GM19438 (cell line): ENCODE measurements around the gene EXOC6B.

Experiments used
- ATAC-seq: cut with Tn5 transposase; IDR thresholded peaks from one replicate; pipeline ENCODE4 v1.9.1; 2021; ENCODE audit warnings: low read depth; ENCODE audit not compliant: unreplicated experiment

The EXOC6B gene

DNA sequence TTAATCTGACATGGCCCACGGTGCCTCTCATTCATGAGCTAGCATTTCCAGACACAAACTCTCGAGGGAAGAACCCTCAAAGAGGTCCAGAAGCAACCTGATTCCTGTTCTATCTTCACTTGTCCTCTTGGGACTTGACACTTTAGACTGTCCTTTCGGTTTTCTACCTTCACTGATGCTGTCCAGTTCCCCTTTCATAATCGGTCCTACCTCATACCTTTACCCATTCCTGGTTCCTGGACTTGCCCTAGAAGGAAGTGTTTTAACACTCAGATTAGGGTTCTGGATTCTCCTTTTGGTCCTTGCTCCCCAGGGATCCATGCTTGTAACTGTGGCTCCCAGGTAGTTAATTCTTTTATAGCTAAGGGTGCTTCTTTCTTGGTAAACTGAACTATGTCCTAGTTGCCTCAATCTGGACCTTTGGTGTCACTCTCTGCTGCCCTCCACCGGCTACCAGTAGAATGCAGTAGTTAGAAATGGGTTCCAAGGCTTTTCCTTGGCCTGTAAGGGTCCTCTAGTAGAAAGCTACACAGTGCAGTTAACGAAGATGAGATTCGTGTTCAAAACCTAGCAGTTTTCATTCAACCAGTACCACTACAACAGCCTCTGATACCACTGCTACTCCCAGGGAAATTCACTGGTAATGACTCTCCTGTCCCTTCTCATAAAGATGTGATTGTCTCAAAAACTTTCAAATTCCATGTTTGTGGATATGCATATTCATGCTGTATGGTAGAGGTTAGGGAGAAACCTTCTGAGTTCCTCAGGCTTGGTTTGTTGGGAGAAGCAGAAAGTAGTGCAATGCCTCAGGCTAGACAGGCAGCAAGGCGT lies 500.0 kb downstream of the EXOC6B start:
- ATAC-seq: peak; percentile 86

GRCh38 chr2:72316774-72317173 lies 509.1 kb downstream of the EXOC6B start:
- ATAC-seq: no peak

- ATAC-seq: no peak
Measured at GRCh38 chr2:72300147-72300684, 525.6 kb downstream of the EXOC6B start.

DNA sequence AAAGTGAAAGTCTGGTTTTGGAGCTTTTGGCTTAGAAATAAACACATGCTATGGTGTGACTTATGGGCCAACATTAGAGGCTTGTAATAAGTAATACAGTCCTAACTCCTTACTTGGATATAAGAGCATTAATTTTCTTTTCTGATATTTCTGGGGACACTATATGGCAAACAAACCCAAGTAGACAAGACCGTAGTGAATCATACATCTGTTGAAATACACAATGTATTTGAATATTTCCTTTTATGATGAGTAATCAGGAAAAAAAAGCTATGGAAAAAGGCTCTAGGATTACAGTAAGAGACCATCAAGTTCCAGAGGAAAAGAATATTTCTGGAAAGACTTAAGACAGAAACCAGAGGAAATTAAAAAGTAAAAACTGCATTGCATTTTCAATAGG lies 532.2 kb downstream of the EXOC6B start:
- ATAC-seq: no peak

GRCh38 chr2:72292433-72292832 lies 533.4 kb downstream of the EXOC6B start:
- ATAC-seq: no peak

DNA sequence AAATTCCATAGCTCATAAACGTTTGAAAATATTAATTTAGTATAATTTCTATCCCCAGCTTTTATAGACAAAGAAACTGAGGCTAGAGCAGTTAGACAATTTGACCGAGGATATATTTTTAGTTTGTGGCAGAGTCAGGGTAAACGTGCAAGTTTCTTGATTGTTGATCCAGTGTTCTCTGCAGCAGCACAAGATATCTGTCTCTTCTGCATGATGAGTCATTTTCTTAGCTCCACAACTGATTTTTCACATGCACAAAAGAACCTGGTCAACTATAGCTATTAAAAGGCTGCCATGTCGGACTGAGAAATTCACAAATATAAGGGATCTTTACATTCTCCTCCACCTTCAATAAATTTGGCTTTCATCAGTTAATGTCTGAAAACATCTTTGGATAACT lies 534.8 kb downstream of the EXOC6B start:
- ATAC-seq: no peak

- no peak for ATAC-seq
Measured at GRCh38 chr2:72289736-72290135, 536.1 kb downstream of the EXOC6B start.

DNA sequence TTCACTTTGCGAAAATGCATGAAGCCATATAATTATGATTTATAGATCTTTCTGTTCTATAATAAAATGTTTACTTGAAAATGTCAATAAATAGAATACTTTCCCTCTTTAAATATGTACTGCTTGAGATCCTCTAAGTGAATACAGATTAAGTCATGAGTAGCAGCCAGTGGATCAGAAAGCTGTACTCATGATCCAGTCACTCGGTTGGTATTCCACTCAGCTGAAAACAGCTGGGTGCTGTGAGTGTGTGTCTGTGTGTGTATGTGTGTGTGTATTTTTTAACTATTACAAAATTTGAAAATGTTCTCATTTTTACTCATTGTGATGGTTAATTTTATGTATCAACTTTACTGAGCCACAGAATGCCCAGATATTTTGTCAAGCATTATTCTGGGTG lies 536.5 kb downstream of the EXOC6B start:
- ATAC-seq: no peak

GRCh38 chr2:72278046-72278445 lies 547.8 kb downstream of the EXOC6B start:
- no peak for ATAC-seq

GRCh38 chr2:72276876-72277275 lies 549.0 kb downstream of the EXOC6B start:
- no peak for ATAC-seq

- ATAC-seq: no peak
Measured at GRCh38 chr2:72276356-72276755, 549.5 kb downstream of the EXOC6B start.

DNA sequence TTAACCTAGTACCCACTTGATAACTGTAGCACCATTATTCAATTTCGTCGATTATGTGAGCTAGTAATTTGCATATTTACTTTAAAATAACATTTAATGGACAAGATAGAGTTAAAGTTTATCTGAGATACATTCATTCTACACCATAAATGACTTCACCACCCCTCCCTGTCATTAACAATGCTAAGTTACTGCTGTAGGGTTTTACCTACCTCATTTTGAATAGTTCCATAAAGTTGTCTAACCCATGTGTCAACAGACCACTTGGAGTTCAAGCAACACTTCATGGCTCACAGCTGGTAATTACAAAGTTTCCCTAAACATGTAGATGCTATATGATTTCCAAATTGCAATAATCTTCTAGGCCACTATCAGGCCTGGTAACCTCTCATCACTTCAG lies 550.7 kb downstream of the EXOC6B start:
- ATAC-seq: no peak

GRCh38 chr2:72274380-72274797 lies 551.4 kb downstream of the EXOC6B start:
- ATAC-seq: no peak

DNA sequence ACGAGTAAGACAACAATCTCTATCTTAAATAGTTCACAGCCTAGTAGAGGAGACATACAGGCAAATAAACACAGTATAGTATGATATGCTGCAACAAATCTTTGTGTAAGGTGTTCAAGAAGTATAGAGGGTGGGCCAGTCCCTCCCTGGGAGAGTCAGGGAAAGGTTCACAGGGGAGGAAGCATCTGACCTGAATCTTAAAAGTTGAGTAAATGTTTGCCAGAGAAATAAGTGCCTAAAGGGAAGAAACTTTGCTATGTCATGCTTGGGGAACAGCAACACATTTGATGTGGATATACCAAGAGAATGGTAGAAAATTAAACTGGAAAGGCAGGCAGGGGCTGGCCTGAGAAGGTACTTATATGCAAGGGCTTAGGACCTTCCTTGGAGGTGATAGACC lies 552.4 kb downstream of the EXOC6B start:
- no peak for ATAC-seq

DNA sequence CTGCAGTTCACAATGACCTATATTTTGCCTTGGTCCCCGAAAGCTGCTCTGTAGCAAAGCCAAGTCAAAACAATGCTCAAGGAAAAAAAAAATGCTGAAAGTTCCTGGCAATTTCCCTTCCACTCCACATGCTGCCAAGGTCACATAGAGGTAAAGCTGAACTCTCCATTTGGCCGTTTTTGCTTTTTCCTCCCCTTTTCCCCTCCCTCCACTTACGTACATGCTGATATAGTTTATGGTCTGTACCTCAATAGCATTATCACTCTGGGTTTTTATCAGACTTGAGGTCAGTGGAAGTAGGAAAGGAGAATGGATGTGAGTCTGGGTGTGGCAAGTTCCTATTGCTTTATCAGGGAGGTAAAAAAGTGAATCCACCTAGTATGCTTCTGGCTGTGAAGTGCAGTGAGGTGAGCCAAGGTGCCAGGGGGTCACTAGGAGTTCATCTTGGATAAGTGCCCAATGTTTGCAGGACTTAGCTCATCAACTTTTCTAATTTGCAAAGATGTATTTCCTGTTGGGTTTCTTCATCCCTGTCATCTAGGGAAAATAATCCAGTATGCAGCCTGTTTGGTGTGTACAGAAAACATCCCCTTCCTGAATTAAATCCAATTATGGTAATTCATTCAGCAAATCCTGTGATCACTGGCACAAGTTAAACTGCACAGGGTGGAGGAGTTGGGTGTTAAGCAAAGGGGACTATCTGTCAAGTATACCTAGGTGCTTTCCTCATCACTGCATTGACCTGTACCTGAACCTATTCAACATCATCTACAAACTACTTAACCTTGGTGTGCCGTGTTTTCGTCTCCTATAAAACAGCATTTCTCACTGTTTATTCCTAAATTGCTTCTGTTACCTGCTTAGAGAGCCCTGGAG lies 553.8 kb downstream of the EXOC6B start:
- ATAC-seq: no peak

DNA sequence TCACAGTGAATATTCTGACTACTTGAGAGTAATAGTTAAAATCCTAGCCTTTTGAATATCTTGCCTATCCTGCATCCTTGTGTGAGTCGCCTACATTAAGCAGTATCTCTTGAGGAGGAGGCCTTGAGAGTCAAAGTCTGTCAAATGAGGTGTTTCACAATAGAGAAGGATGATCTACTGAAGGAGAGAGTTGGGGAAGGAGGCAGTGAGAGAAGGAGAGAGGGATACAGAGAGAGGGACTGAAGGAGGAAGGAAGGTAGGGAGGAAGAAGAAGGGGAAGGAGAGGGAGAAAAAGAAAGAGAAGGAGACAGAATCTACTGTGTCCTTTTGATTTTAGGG lies 554.6 kb downstream of the EXOC6B start:
- no peak for ATAC-seq

DNA sequence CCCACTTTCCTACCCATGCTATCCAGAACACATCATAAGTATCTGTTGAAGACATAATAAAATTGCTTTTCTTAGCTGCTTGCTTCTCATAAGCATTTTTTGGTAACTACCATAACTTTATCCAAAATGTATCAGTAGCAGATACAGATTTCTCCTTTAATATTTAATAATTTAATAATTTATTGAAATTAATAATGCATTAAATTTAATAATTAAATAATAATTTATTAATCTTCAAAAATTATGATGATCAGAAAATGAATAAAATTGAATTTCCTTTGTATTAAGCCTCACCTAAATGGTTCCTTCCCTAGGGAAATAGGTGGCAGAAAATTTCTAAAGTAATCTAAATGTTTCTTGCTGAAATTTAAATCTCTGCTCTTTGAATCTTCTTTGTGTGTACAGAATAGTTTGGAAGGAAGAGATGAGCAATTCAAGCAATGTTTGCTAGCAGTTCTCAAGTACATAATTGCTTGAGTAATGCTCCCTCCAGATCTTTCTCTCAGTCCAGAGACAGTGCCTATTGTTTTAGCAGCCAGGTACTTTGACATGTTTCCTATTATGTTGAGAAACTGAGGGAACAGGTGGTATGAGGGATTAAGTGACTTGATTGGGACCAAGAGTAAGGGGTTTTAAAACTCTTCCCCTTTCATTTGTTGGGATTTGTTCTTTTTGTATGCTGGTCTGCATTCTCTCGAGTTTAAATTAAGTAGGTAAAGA lies 555.1 kb downstream of the EXOC6B start:
- no peak for ATAC-seq

DNA sequence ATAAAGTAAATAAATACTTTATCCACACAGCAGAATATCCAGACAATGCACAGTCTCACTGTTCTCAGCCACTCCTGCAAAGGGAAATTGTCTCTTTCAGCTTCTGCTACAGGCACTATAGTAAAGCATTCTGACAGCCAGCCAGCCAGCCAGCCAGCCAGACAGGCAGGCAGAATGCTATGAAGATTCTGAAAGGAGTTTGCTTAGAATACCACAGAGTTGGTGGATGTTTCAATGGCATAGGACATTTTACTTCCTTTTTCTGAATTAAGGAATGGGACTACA lies 562.1 kb downstream of the EXOC6B start:
- no peak for ATAC-seq

GRCh38 chr2:72263043-72263775 lies 562.6 kb downstream of the EXOC6B start:
- ATAC-seq: no peak

DNA sequence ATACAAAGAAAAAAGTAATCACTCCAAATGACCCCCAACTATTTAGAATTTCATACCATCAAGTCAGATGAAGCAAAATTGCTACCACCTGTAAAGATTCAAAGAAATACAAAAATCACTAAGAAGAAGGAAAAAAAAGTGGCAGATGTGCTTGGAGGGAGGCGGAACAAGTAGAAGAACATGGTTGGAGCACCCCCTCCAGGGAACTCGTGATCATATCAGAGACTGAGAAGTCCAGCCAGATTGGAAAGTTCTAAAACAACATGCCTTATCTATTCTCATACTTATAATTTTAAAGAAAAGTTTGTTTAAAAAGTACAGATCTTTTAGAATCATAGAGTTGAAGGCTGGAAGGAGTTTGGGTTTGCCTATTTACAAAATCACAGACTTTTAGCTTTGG lies 564.8 kb downstream of the EXOC6B start:
- no peak for ATAC-seq
